GM23338 (cell line): ENCODE measurements around the gene XRN1. TPM values are rescaled to one million over a fixed set of nuclear protein-coding genes. Genes with fewer than 3 reads are reported as not detected.
"Not testable (repeated sequence)": the region's sequence is repeated elsewhere in the genome, so short reads cannot be mapped to it uniquely, and the experiment has no call there.

Source experiments
- ATAC-seq: fragments of 200-7000 bp; cut with Tn5 transposase; 3 replicates; pipeline ENCODE4 v1.9.1; 2020
- DNase-seq: peaks from one replicate; pipeline ENCODE4 v3.0.0-alpha.2; 2015; ENCODE audit warnings: low spot score
- H2AFZ ChIP-seq: fragments of 200-600 bp; sonication (generic); 2 replicates; pipeline ENCODE4 v1.8.0; 2016; ENCODE audit warnings: antibody characterized with exemption, mild to moderate bottlenecking, moderate library complexity
- H3F3A ChIP-seq: fragments of 200-600 bp; sonication (generic); replicated peaks from 2 replicates; pipeline ENCODE4 v1.8.0; 2017; ENCODE audit warnings: antibody characterized with exemption, mixed run types, low read depth
- H3K27ac ChIP-seq: fragments of 200-600 bp; sonication (generic); 2 replicates; pipeline ENCODE4 v1.6.1; 2016; ENCODE audit warnings: low read depth
- H3K27me3 ChIP-seq: fragments of 200-600 bp; sonication (generic); 2 replicates; pipeline ENCODE4 v1.8.0; 2016; ENCODE audit warnings: mild to moderate bottlenecking, mixed run types, moderate library complexity; ENCODE audit not compliant: insufficient read depth
- H3K36me3 ChIP-seq: fragments of 200-600 bp; sonication (generic); 2 replicates; pipeline ENCODE4 v1.8.0; 2016; ENCODE audit warnings: mild to moderate bottlenecking; ENCODE audit not compliant: insufficient read depth
- H3K4me1 ChIP-seq: fragments of 200-600 bp; sonication (generic); 2 replicates; pipeline ENCODE4 v1.8.0; 2016; ENCODE audit warnings: mild to moderate bottlenecking, moderate library complexity; ENCODE audit not compliant: insufficient read depth
- H3K4me2 ChIP-seq: fragments of 200-600 bp; sonication (generic); 2 replicates; pipeline ENCODE4 v1.7.1; 2017; ENCODE audit warnings: mixed run types
- H3K4me3 ChIP-seq: fragments of 200-600 bp; sonication (generic); 2 replicates; pipeline ENCODE4 v1.6.1; 2016; ENCODE audit warnings: mixed run types
- H3K79me2 ChIP-seq: fragments of 200-600 bp; sonication (generic); replicated peaks from 2 replicates; pipeline ENCODE4 v1.8.0; 2017; ENCODE audit warnings: mild to moderate bottlenecking; ENCODE audit not compliant: insufficient read depth
- H3K9me2 ChIP-seq: fragments of 200-600 bp; sonication (generic); 2 replicates; pipeline ENCODE4 v1.8.0; 2017; ENCODE audit not compliant: insufficient read depth
- H4K20me1 ChIP-seq: fragments of 200-600 bp; sonication (generic); replicated peaks from 2 replicates; pipeline ENCODE4 v1.8.0; 2017; ENCODE audit warnings: mild to moderate bottlenecking; ENCODE audit not compliant: insufficient read depth
- H3K27ac Mint-ChIP-seq: 2 replicates; pipeline ENCODE4 v1.8.0; 2020; ENCODE audit warnings: inconsistent platforms, mild to moderate bottlenecking, moderate library complexity, mixed read lengths
- H3K27me3 Mint-ChIP-seq: 3 replicates; pipeline ENCODE4 v1.8.0; 2022; ENCODE audit warnings: low read depth, mild to moderate bottlenecking, moderate library complexity, mixed read lengths, inconsistent platforms; ENCODE audit not compliant: insufficient read depth, poor library complexity
- H3K36me3 Mint-ChIP-seq: 3 replicates; pipeline ENCODE4 v1.8.0; 2021; ENCODE audit warnings: low read depth, mild to moderate bottlenecking, inconsistent platforms, moderate library complexity, mixed read lengths
- H3K4me1 Mint-ChIP-seq: 3 replicates; pipeline ENCODE4 v1.8.0; 2020; ENCODE audit warnings: mild to moderate bottlenecking, inconsistent platforms, mixed read lengths
- H3K4me3 Mint-ChIP-seq: 3 replicates; pipeline ENCODE4 v1.8.0; 2021; ENCODE audit warnings: moderate library complexity, mild to moderate bottlenecking, inconsistent platforms, mixed read lengths
- H3K9me3 Mint-ChIP-seq: 3 replicates; pipeline ENCODE4 v1.8.0; 2020; ENCODE audit warnings: moderate library complexity, mild to moderate bottlenecking, inconsistent platforms, mixed read lengths
- EZH2 ChIP-seq: fragments of 200-600 bp; sonication (generic); IDR thresholded peaks from one replicate; pipeline ENCODE4 v1.8.0; 2017; ENCODE audit warnings: antibody characterized with exemption, mild to moderate bottlenecking, low read depth; ENCODE audit not compliant: unreplicated experiment
- EZH2phosphoT487 ChIP-seq: fragments of 200-600 bp; sonication (generic); IDR thresholded peaks from one replicate; pipeline ENCODE4 v1.8.1; 2018; ENCODE audit warnings: antibody characterized with exemption; ENCODE audit not compliant: unreplicated experiment
- NANOG ChIP-seq: IDR thresholded peaks from 2 replicates; pipeline ENCODE4 v1.6.1; 2016; ENCODE audit warnings: antibody characterized with exemption, borderline replicate concordance
- POLR2AphosphoS5 ChIP-seq: IDR thresholded peaks from 2 replicates; pipeline ENCODE4 v1.6.1; 2016; ENCODE audit warnings: antibody characterized with exemption, low read depth
- REST ChIP-seq: IDR thresholded peaks from one replicate; pipeline ENCODE4 v1.6.1; 2018; ENCODE audit warnings: antibody characterized with exemption; ENCODE audit not compliant: unreplicated experiment
- ZNF114 ChIP-seq: fragments of 250-450 bp; sonication (Bioruptor Pico); IDR thresholded peaks from 2 replicates; pipeline ENCODE4 v1.5.0; 2020; ENCODE audit warnings: mild to moderate bottlenecking, moderate library complexity
- ZNF331 ChIP-seq: fragments of 250-450 bp; sonication (Bioruptor Pico); IDR thresholded peaks from 2 replicates; pipeline ENCODE4 v1.5.0; 2020; ENCODE audit warnings: low read depth, mild to moderate bottlenecking, moderate library complexity
- polyA plus RNA-seq: library from polyadenylated mRNA; unstranded; fragments of >200 nt; fragmentation: Nextera tagmentation; extraction: Ambion mirVana; gene quantifications from 2 replicates; pipeline ENCODE4 v1.2.1, GENCODE V29; 2016
- total RNA-seq: library from RNA; depleted of rRNA; stranded (reverse); fragments of >200 nt; shearing (Covaris generic); gene quantifications from 2 replicates; pipeline ENCODE4 v1.2.3, GENCODE V29; 2014
- TF ChIP-seq, protein P1 (sequence below): fragments of 250-450 bp; sonication (Bioruptor Pico); IDR thresholded peaks from 2 replicates; pipeline ENCODE4 v1.5.0; 2020; ENCODE audit warnings: mild to moderate bottlenecking, moderate library complexity

The XRN1 gene
- total and polyA plus RNA-seq, 2 experiments from 2014 or later, result 10.9 to 16.6 TPM

DNA sequence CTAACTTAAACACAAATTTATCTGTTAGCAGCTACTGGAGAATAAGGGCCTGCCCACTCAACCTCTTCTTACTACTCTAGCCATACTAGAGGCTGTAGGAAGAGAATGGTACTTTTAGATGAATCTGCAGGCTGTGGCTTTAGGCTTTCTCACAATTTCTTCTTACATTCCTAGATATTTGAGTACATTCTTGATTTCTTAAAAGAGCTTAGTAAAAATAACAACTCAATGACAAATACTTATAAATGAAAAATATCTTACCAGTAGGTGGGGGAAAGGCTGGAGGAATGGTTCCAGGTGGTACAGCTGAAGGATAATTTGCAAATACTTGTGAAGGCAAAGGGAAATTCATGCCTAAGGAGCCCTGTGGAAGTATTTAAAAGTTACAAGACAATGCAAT lies 129.5 kb downstream of the XRN1 start:
- Mint-ChIP-seq H3K9me3 (no peaks in the 10 kb centered on the region), H3K27ac (no peak overlapping the region; the same call in 1 of the 2 replicates), H3K4me1 (peaks cover 3% of the 10 kb centered on the region; the same call in 1 of the 3 replicates), H3K4me3 (no peak overlapping the region), H3K36me3 (no peaks in the 10 kb centered on the region), H3K27me3 (peaks cover 2% of the 10 kb centered on the region)
- H3K27me3 ChIP-seq, result no peaks in the 10 kb centered on the region
- no peaks in the 10 kb centered on the region for H4K20me1 ChIP-seq
- no peak overlapping the region for H3K4me2 ChIP-seq
- DNase-seq (no peak), ATAC-seq (no peak)
- no peaks in the 10 kb centered on the region for H3K36me3 ChIP-seq
- H3F3A ChIP-seq, result no peaks in the 10 kb centered on the region
- H3K4me3 ChIP-seq, result no peak overlapping the region
- H3K79me2 ChIP-seq, result no peaks in the 10 kb centered on the region
- no peaks in the 10 kb centered on the region; the same call in 1 of the 2 replicates for H3K4me1 ChIP-seq
- no peak overlapping the region for H2AFZ ChIP-seq
- TF ChIP-seq ZNF331 (CRISPR knock-in tag) (no peak), ZNF114 (CRISPR knock-in tag) (no peak), NANOG (no peak), POLR2AphosphoS5 (no peak), EZH2 (no peak)
- no peak overlapping the region for H3K27ac ChIP-seq
- no peaks in the 10 kb centered on the region for H3K9me2 ChIP-seq

DNA sequence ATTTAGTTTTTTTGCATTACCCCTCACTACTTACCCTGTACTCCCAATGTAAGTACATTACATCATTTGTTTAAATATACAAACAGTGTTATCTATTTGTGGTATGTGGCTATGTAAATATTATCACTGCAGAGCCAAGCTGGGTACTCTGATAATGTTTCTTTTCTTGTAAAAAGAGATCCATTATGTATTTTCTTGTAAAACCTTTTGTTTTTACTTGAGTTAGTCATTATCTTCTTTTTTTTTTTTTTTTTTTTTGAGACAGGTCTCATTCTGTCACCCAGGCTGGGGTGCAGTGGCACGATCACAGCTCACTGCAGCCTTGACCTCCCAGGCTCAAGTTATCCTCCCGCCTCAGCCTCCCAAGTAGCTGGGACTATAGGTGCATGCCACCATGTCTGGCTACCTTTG lies 131.9 kb downstream of the XRN1 start:
- not testable (repeated sequence) for H3K27me3 ChIP-seq, H2AFZ ChIP-seq, H3K27ac Mint-ChIP-seq, H3K9me3 Mint-ChIP-seq, H3K36me3 Mint-ChIP-seq, DNase-seq, ATAC-seq, H3K36me3 ChIP-seq, H3K9me2 ChIP-seq, H3K4me2 ChIP-seq, H3K79me2 ChIP-seq, H3K27ac ChIP-seq, H3K4me3 ChIP-seq, H3K4me1 ChIP-seq, H3K4me3 Mint-ChIP-seq, H3K27me3 Mint-ChIP-seq, H4K20me1 ChIP-seq, H3K4me1 Mint-ChIP-seq, H3F3A ChIP-seq

DNA sequence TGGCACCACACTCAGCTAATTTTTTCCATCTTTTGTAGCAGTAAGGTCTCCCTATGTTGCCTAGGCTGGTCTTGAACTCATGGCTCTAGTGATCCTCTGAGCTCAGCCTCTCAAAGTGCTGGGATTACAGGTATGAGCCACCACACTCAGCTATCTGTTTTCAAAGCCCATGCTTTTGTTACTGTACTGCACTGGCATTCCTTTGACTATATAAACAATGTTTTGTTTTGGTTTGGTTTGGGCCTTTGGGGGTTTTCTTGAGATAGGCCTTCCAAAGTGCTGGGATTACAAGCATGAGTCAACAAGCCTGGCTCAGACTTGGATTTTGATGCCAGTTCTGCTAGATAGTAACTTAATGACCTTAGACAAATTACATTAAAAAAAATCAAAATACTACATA lies 132.8 kb downstream of the XRN1 start:
- DNase-seq (peak; percentile 4), ATAC-seq (no peak)
- peaks cover 3% of the 10 kb centered on the region; the same call in 1 of the 3 replicates for H3K4me1 Mint-ChIP-seq
- no peaks in the 10 kb centered on the region for H3F3A ChIP-seq
- no peak overlapping the region for H3K4me3 Mint-ChIP-seq
- no peak overlapping the region for H3K27ac Mint-ChIP-seq
- H3K27me3 ChIP-seq, result no peaks in the 10 kb centered on the region
- H3K9me2 ChIP-seq, result no peaks in the 10 kb centered on the region
- H3K4me3 ChIP-seq, result no peak overlapping the region
- no peaks in the 10 kb centered on the region for H3K36me3 Mint-ChIP-seq
- H3K27me3 Mint-ChIP-seq, result peaks cover 2% of the 10 kb centered on the region
- no peaks in the 10 kb centered on the region for H3K79me2 ChIP-seq
- H2AFZ ChIP-seq, result no peak overlapping the region
- no peaks in the 10 kb centered on the region for H3K36me3 ChIP-seq
- no peak overlapping the region for H3K4me2 ChIP-seq
- H3K27ac ChIP-seq, result no peak overlapping the region
- no peaks in the 10 kb centered on the region; the same call in 1 of the 2 replicates for H3K4me1 ChIP-seq
- H4K20me1 ChIP-seq, result no peaks in the 10 kb centered on the region
- no peaks in the 10 kb centered on the region for H3K9me3 Mint-ChIP-seq
- no peak for TF ChIP-seq ZNF114 (CRISPR knock-in tag)
- no peak for TF ChIP-seq EZH2
- no peak for TF ChIP-seq REST
- TF ChIP-seq EZH2phosphoT487, result no peak
- TF ChIP-seq, protein P1, sequence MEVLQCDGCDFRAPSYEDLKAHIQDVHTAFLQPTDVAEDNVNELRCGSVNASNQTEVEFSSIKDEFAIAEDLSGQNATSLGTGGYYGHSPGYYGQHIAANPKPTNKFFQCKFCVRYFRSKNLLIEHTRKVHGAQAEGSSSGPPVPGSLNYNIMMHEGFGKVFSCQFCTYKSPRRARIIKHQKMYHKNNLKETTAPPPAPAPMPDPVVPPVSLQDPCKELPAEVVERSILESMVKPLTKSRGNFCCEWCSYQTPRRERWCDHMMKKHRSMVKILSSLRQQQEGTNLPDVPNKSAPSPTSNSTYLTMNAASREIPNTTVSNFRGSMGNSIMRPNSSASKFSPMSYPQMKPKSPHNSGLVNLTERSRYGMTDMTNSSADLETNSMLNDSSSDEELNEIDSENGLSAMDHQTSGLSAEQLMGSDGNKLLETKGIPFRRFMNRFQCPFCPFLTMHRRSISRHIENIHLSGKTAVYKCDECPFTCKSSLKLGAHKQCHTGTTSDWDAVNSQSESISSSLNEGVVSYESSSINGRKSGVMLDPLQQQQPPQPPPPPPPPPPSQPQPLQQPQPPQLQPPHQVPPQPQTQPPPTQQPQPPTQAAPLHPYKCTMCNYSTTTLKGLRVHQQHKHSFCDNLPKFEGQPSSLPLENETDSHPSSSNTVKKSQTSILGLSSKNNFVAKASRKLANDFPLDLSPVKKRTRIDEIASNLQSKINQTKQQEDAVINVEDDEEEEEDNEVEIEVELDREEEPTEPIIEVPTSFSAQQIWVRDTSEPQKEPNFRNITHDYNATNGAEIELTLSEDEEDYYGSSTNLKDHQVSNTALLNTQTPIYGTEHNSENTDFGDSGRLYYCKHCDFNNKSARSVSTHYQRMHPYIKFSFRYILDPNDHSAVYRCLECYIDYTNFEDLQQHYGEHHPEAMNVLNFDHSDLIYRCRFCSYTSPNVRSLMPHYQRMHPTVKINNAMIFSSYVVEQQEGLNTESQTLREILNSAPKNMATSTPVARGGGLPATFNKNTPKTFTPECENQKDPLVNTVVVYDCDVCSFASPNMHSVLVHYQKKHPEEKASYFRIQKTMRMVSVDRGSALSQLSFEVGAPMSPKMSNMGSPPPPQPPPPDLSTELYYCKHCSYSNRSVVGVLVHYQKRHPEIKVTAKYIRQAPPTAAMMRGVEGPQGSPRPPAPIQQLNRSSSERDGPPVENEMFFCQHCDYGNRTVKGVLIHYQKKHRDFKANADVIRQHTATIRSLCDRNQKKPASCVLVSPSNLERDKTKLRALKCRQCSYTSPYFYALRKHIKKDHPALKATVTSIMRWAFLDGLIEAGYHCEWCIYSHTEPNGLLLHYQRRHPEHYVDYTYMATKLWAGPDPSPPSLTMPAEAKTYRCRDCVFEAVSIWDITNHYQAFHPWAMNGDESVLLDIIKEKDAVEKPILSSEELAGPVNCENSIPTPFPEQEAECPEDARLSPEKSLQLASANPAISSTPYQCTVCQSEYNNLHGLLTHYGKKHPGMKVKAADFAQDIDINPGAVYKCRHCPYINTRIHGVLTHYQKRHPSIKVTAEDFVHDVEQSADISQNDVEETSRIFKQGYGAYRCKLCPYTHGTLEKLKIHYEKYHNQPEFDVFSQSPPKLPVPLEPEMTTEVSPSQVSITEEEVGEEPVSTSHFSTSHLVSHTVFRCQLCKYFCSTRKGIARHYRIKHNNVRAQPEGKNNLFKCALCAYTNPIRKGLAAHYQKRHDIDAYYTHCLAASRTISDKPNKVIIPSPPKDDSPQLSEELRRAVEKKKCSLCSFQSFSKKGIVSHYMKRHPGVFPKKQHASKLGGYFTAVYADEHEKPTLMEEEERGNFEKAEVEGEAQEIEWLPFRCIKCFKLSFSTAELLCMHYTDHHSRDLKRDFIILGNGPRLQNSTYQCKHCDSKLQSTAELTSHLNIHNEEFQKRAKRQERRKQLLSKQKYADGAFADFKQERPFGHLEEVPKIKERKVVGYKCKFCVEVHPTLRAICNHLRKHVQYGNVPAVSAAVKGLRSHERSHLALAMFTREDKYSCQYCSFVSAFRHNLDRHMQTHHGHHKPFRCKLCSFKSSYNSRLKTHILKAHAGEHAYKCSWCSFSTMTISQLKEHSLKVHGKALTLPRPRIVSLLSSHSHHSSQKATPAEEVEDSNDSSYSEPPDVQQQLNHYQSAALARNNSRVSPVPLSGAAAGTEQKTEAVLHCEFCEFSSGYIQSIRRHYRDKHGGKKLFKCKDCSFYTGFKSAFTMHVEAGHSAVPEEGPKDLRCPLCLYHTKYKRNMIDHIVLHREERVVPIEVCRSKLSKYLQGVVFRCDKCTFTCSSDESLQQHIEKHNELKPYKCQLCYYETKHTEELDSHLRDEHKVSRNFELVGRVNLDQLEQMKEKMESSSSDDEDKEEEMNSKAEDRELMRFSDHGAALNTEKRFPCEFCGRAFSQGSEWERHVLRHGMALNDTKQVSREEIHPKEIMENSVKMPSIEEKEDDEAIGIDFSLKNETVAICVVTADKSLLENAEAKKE, result no peak
